ENCODE measurements around the gene EFNB3. TPM values are rescaled to one million over a fixed set of nuclear protein-coding genes. Genes with fewer than 3 reads are reported as not detected.
A peak's percentile ranks its signal among the peaks of the same experiment; 100 is the strongest.

The EFNB3 gene
- total RNA-seq, 1 experiment from 2014 or later, result 0.07 TPM

DNA sequence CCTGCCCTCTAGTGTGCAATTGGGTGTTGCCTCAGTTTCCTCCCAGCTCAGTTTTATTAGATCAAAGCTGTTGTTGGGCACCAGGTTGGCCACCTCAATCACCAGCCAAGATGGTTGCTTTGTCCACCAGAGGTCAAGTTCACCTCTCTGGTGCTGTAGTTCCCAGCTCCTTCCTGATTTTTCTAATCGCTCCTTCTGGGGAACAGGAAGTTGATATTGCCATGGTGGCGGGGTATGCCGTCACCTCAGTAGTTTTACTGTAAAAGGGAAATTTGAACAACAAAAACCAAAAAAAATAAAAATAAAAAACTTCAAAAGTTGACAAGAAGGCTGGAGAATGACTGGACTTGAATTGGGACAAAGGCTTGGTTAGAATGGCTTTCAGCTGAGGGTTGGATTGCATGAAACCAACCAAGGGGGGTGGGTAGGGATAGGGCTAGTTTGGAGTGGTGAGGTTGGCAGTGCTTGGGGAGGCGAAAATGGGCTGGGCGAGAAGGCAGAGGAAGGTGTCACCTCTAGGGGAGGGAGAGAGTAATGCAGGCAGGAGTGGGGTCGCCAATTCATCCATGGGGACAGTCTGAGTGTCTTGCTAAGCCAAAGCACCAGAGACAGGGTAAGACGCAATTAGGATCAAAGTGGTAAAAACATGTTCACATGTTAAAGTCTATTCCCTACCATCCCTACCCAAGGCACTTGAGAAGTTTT is 6.2 kb downstream of the EFNB3 start:
- 0 out of 2 replicates have a peak, but pooled peaks cover 3% of the 10 kb centered on the region for H3K9me2 ChIP-seq (ENCODE audit: insufficient read depth)
- H3K27me3 ChIP-seq (ENCODE audit: insufficient read depth, low read length), result no peaks in the 10 kb centered on the region
- TF ChIP-seq ELF1 (IDR thresholded peaks at IDR 0.05; ENCODE audit: borderline replicate concordance, low read depth), result no peak
- TF ChIP-seq, protein P1, sequence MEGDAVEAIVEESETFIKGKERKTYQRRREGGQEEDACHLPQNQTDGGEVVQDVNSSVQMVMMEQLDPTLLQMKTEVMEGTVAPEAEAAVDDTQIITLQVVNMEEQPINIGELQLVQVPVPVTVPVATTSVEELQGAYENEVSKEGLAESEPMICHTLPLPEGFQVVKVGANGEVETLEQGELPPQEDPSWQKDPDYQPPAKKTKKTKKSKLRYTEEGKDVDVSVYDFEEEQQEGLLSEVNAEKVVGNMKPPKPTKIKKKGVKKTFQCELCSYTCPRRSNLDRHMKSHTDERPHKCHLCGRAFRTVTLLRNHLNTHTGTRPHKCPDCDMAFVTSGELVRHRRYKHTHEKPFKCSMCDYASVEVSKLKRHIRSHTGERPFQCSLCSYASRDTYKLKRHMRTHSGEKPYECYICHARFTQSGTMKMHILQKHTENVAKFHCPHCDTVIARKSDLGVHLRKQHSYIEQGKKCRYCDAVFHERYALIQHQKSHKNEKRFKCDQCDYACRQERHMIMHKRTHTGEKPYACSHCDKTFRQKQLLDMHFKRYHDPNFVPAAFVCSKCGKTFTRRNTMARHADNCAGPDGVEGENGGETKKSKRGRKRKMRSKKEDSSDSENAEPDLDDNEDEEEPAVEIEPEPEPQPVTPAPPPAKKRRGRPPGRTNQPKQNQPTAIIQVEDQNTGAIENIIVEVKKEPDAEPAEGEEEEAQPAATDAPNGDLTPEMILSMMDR (IDR thresholded peaks at IDR 0.05 in 2 of 3, conservative IDR thresholded peaks at IDR 0.05 in 1 of 3; ENCODE audit: borderline replicate concordance in 1 of 3, insufficient read depth in 1 of 3, low read depth in 2 of 3, low read length in 2 of 3), result peak in 2 of 3 experiments; percentile 52 to 56; a peak in 4 of 6 replicates
- H3K9me3 ChIP-seq (ENCODE audit: control insufficient read depth in 1 of 2, insufficient read depth in 1 of 2, low read depth in 1 of 2, low read length in 2 of 2), result no peaks in the 10 kb centered on the region
- H3K9ac ChIP-seq (ENCODE audit: low read length), result no peak overlapping the region
- no peak overlapping the region for H2AFZ ChIP-seq (ENCODE audit: low read depth, low read length, poor library complexity, severe bottlenecking)
- no peak overlapping the region for H3K27ac ChIP-seq (ENCODE audit: low read depth, low read length)
- H3K4me1 ChIP-seq (ENCODE audit: control insufficient read depth in 1 of 2, insufficient read depth in 2 of 2, low read length in 2 of 2), result peaks cover 4 to 15% of the 10 kb centered on the region in 2 experiments
- no TSS peak for BruUV-seq (replicated peaks)
- H3K4me3 ChIP-seq (replicated peaks in 1 of 2; ENCODE audit: low read depth in 1 of 2, low read length in 2 of 2), result no peak overlapping the region
- no peaks in the 10 kb centered on the region for H4K20me1 ChIP-seq (ENCODE audit: insufficient read depth)
- intact Hi-C loops (cut with micrococcal nuclease), result no loop called here
- peak; percentile 79 for ATAC-seq
- RAD21 ChIA-PET (ENCODE audit: low non-redundant PET in 1 of 2, low total read pairs in 2 of 2, uncharacterized antibody in 2 of 2, unreplicated experiment in 2 of 2), result no interaction called here
- POLR2A ChIA-PET, result no interaction called here
- no peaks in the 10 kb centered on the region for H3K36me3 ChIP-seq (ENCODE audit: control insufficient read depth in 1 of 2, insufficient read depth in 2 of 2, low read length in 2 of 2)
- H3K79me2 ChIP-seq (ENCODE audit: insufficient read depth, low read length), result no peaks in the 10 kb centered on the region
- DNase-seq (ENCODE audit: low read depth, low spot score), result no peak
- no peak overlapping the region for H3K4me2 ChIP-seq (ENCODE audit: low read length)
- CTCF ChIA-PET, result interaction anchor here (0.9 kb wide), 1 partner anchor 23 kb away, joined by 3 read pairs; no protein-coding TSS in a partner anchor

DNA sequence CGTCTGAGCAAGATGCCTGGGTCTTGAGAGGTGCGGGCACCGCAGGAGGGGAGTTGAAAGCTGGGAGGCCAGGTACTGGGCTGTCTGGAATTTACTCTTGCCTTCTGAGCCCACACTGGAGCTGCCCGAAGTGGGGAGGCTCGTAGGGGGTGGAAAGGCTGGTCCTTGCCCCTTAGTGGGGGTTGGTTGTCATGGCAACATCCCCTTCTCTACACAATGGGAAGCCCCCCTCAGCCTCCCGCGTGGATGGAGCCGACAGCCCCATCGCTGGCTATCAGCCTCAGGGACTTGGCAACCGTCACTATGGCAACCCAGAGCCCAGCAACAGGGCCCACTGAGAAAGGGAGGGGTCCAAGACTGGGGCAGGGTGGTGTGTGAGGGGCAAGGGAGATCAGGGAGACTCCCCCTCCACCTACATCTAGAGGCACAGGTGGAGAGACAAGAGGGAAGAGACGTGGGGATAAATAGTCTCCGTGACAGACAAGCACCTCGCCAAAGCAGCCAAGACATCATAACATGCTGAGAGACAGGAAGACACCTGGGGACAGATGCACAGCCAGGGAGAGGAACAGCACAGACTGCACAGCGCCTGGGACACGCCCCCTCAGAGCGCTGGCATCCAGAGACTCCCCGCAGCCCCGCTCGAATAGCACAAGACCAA is 7.2 kb downstream of the EFNB3 start:
- ATAC-seq (no peak), DNase-seq (ENCODE audit: low read depth, low spot score) (no peak)
- CTCF ChIA-PET, result no interaction called here
- no peaks in the 10 kb centered on the region for H4K20me1 ChIP-seq (ENCODE audit: insufficient read depth)
- no peaks in the 10 kb centered on the region for H3K27me3 ChIP-seq (ENCODE audit: insufficient read depth, low read length)
- H3K9me3 ChIP-seq (ENCODE audit: control insufficient read depth in 1 of 2, insufficient read depth in 1 of 2, low read depth in 1 of 2, low read length in 2 of 2), result no peaks in the 10 kb centered on the region
- H3K4me2 ChIP-seq (ENCODE audit: low read length), result no peak overlapping the region
- H3K4me1 ChIP-seq (ENCODE audit: control insufficient read depth in 1 of 2, insufficient read depth in 2 of 2, low read length in 2 of 2), result peaks cover 8 to 24% of the 10 kb centered on the region in 2 experiments
- 0 out of 2 replicates have a peak, but pooled peaks cover 3% of the 10 kb centered on the region for H3K9me2 ChIP-seq (ENCODE audit: insufficient read depth)
- POLR2A ChIA-PET, result no interaction called here
- no TSS peak for BruUV-seq (replicated peaks)
- TF ChIP-seq, protein P2, sequence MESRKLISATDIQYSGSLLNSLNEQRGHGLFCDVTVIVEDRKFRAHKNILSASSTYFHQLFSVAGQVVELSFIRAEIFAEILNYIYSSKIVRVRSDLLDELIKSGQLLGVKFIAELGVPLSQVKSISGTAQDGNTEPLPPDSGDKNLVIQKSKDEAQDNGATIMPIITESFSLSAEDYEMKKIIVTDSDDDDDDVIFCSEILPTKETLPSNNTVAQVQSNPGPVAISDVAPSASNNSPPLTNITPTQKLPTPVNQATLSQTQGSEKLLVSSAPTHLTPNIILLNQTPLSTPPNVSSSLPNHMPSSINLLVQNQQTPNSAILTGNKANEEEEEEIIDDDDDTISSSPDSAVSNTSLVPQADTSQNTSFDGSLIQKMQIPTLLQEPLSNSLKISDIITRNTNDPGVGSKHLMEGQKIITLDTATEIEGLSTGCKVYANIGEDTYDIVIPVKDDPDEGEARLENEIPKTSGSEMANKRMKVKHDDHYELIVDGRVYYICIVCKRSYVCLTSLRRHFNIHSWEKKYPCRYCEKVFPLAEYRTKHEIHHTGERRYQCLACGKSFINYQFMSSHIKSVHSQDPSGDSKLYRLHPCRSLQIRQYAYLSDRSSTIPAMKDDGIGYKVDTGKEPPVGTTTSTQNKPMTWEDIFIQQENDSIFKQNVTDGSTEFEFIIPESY (IDR thresholded peaks at IDR 0.05; ENCODE audit: extremely low read depth, insufficient replicate concordance, low read length), result no peak
- TF ChIP-seq TCF7L2 (IDR thresholded peaks at IDR 0.05; ENCODE audit: borderline replicate concordance, extremely low read depth, insufficient read depth, insufficient read length) (no peak), ZFX (IDR thresholded peaks at IDR 0.05) (no peak), EZH2phosphoT487 (IDR thresholded peaks at IDR 0.05; ENCODE audit: borderline replicate concordance) (no peak), RAD21 (IDR thresholded peaks at IDR 0.05; ENCODE audit: low read depth) (no peak), EGR1 (IDR thresholded peaks at IDR 0.05; ENCODE audit: low read depth) (no peak), CBX3 (IDR thresholded peaks at IDR 0.05; ENCODE audit: low read depth) (no peak), CEBPB (IDR thresholded peaks at IDR 0.05; ENCODE audit: low read depth) (no peak), EZH2 (IDR thresholded peaks at IDR 0.05) (no peak), SP1 (IDR thresholded peaks at IDR 0.05; ENCODE audit: low read depth) (no peak), POLR2AphosphoS5 (IDR thresholded peaks at IDR 0.05; ENCODE audit: low read depth, low read length) (no peak), JUND (IDR thresholded peaks at IDR 0.05) (no peak)
- TF ChIP-seq, protein P3, sequence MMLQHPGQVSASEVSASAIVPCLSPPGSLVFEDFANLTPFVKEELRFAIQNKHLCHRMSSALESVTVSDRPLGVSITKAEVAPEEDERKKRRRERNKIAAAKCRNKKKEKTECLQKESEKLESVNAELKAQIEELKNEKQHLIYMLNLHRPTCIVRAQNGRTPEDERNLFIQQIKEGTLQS (IDR thresholded peaks at IDR 0.05), result no peak
- TF ChIP-seq, protein P4, sequence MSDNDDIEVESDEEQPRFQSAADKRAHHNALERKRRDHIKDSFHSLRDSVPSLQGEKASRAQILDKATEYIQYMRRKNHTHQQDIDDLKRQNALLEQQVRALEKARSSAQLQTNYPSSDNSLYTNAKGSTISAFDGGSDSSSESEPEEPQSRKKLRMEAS (IDR thresholded peaks at IDR 0.05), result no peak
- H2AFZ ChIP-seq (ENCODE audit: low read depth, low read length, poor library complexity, severe bottlenecking), result no peak overlapping the region
- H3K36me3 ChIP-seq (ENCODE audit: control insufficient read depth in 1 of 2, insufficient read depth in 2 of 2, low read length in 2 of 2), result no peaks in the 10 kb centered on the region
- H3K79me2 ChIP-seq (ENCODE audit: insufficient read depth, low read length), result no peaks in the 10 kb centered on the region
- no peak overlapping the region for H3K9ac ChIP-seq (ENCODE audit: low read length)
- no peak overlapping the region for H3K4me3 ChIP-seq (replicated peaks in 1 of 2; ENCODE audit: low read depth in 1 of 2, low read length in 2 of 2)
- RAD21 ChIA-PET (ENCODE audit: low non-redundant PET in 1 of 2, low total read pairs in 2 of 2, uncharacterized antibody in 2 of 2, unreplicated experiment in 2 of 2), result no interaction called here
- no peak overlapping the region for H3K27ac ChIP-seq (ENCODE audit: low read depth, low read length)
- intact Hi-C loops (cut with micrococcal nuclease), result no loop called here

Measured in HCT116 (cell line).